ENCODE measurements around the gene SLC38A1.

DNA sequence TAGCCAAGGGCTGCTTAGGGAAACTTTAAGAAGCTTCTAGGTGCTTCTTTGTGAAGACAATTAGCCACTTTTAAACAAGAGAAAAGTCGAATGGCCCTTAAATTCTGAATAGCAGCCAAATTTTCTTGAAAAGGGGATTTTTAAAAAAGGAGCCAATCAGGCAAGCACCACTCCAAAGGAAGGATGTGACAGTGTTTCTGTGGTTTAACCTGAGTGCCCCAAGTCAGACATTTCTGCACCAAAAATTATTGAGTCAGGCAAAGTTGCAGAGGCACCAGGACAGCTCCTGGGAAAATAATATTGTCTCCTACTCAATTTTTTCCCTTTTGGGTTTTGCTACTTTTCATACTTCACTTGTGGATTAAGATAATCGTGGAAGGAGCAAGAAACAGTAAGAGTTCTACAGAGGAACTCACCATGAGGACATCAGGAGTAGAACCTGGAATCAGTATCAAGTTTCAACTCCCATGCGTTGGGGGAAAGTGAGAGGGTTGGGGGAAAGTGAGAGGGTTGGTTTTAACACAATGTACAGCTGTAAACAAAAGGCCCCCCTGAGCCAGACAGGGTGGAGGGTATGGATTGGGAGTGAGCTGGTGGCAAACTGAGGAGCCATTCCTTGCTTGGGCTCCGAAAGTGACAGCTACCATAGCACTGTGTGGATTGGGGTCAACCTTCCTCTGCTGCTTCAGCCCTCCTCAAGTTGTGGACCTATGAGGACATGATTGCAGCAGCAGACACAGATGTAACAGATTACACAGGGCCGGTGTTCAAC, 90.8 kb downstream of the SLC38A1 start:
- TF ChIP-seq YY1 (IDR thresholded peaks at IDR 0.05; ENCODE audit: insufficient read depth, insufficient read length) (no peak), ZNF274 (IDR thresholded peaks at IDR 0.05; ENCODE audit: low read depth, low read length) (no peak), SUZ12 (IDR thresholded peaks at IDR 0.05; ENCODE audit: extremely low read depth, insufficient read depth, insufficient read length) (no peak)
